Measurements from ENCODE around the gene YY1. TPM values are rescaled to one million over a fixed set of nuclear protein-coding genes. Genes with fewer than 3 reads are reported as not detected.

Gene YY1
- total and polyA plus RNA-seq, 7 donors, result 23.8 to 58.4 (median 44.6) TPM

GRCh38 chr14:100320157-100320856 is 81.4 kb downstream of the YY1 start:
- TF ChIP-seq, protein P1, sequence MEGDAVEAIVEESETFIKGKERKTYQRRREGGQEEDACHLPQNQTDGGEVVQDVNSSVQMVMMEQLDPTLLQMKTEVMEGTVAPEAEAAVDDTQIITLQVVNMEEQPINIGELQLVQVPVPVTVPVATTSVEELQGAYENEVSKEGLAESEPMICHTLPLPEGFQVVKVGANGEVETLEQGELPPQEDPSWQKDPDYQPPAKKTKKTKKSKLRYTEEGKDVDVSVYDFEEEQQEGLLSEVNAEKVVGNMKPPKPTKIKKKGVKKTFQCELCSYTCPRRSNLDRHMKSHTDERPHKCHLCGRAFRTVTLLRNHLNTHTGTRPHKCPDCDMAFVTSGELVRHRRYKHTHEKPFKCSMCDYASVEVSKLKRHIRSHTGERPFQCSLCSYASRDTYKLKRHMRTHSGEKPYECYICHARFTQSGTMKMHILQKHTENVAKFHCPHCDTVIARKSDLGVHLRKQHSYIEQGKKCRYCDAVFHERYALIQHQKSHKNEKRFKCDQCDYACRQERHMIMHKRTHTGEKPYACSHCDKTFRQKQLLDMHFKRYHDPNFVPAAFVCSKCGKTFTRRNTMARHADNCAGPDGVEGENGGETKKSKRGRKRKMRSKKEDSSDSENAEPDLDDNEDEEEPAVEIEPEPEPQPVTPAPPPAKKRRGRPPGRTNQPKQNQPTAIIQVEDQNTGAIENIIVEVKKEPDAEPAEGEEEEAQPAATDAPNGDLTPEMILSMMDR (IDR thresholded peaks at IDR 0.05), result no peak
- DNase-seq (no peak), ATAC-seq (no peak)
- H3K4me1 ChIP-seq, result no peaks in the 10 kb centered on the region
- intact Hi-C loops (cut with DNase I), result no loop called here
- H3K27ac ChIP-seq, result no peak overlapping the region
- H3K36me3 ChIP-seq (ENCODE audit: insufficient read depth in 1 of 2, low read depth in 1 of 2), result no peaks in the 10 kb centered on the region
- H3K27me3 ChIP-seq (ENCODE audit: insufficient read depth in 3 of 3, low read length in 2 of 3), result no peaks in the 10 kb centered on the region
- H3K9me3 ChIP-seq, result no peaks in the 10 kb centered on the region
- no peak overlapping the region for H3K4me3 ChIP-seq
- WGBS, 3 donors, result 90 to 92% (median 90%) methylated on average over 12 of the region's 12 CpGs

DNA sequence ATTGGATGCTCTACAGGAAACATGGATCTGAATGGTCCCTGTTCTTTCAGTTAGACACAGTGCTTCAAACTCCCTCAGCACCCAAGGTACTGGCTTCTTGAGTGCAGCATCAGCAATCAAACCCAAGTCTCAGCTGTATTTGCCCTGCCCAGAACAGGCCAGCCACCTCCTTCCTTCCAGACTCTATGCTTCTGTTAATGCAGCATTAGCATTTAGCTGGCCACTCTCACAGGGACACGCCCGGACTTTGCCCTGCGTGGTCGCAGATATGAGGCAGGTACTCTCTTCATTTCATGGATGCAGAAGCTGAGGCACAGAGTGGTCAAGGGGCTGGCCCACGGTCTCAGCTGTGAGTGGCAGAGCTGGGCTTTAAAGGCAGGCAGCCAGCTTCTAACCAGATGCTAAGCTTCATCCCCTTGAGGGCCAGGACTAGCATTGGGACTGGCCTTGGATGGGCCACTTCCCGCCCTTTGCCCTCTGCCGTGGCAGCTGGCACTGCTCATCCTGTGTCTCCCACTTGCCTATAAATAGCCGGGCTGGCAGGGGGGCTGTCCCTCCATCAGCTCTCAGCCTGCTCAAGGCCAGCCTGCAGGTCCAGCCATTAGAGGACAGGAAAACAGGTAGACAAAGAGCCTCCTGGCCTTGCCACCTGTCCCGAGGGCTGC is 82.7 kb downstream of the YY1 start:
- intact Hi-C loops (cut with DNase I), result no loop called here
- Histone ChIP-seq H3K27me3 (ENCODE audit: insufficient read depth in 3 of 3, low read length in 2 of 3) (no peaks in the 10 kb centered on the region), H3K36me3 (ENCODE audit: insufficient read depth in 1 of 2, low read depth in 1 of 2) (no peaks in the 10 kb centered on the region), H3K27ac (no peak overlapping the region), H3K9me3 (no peaks in the 10 kb centered on the region), H3K4me1 (no peaks in the 10 kb centered on the region), H3K4me3 (no peak overlapping the region)
- TF ChIP-seq, protein P1 (IDR thresholded peaks at IDR 0.05), result no peak
- ATAC-seq, result peak in 1 of 4 donors; percentile 34
- 58 to 64% (median 60%) methylated on average over 9 of the region's 9 CpGs for WGBS, 3 donors
- DNase-seq, result no peak

- TF ChIP-seq, protein P1 (IDR thresholded peaks at IDR 0.05), result no peak
- no peak overlapping the region for H3K27ac ChIP-seq
- no peak overlapping the region for H3K4me3 ChIP-seq
- DNase-seq (no peak), ATAC-seq (no peak)
- no peaks in the 10 kb centered on the region for H3K9me3 ChIP-seq
- no peaks in the 10 kb centered on the region for H3K4me1 ChIP-seq
- intact Hi-C loops (cut with DNase I), result no loop called here
- H3K27me3 ChIP-seq (ENCODE audit: insufficient read depth in 3 of 3, low read length in 2 of 3), result no peaks in the 10 kb centered on the region
- H3K36me3 ChIP-seq (ENCODE audit: insufficient read depth in 1 of 2, low read depth in 1 of 2), result no peaks in the 10 kb centered on the region
- WGBS, 3 donors, result 84 to 87% (median 87%) methylated on average over 15 of the region's 15 CpGs
These were observed 83.4 kb downstream of the YY1 start for GRCh38 chr14:100322138-100322957.

DNA sequence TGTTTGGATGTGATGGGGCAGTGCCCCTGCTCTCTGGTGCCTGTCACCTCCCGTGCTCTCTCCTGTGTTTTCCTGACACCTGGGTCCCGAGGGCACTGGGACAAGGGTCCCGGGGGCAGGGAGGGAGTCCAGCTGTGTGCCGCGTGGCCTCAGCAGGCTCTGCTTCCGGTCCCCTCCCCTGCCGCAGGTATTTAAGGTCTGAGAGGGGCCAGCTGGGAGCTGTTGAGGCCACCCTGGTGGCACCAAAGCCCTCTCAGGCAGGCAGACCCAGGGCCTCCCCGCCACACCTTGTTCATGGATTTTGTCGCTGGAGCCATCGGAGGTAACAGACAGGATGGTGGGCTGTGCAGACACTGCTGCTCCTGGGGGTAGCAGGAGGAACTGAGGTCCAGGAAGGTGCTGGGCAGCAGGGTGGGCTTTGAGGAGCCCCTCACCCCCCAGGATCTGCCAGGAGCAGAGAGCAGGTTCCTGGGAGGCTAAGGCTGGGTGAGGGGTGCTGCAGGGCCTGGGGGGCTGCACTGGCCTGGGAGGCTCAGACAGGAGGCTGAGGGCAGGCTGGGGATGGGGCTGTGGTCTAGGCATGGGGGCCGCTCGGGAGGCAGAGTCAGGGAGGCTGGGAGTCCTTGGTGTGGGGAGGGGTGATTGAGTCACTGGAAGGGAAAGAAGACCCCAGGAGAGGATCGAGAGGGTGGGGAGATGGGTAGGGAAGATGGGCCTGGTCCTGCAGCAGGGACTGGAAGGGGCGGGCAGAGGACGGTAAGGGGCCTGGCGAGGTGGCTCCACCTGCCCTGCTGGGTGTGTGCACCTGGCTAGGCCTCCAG is 84.4 kb downstream of the YY1 start, which contains the start of gene SLC25A47:
TSS of gene SLC25A47 (plus strand) at position 219 of the 821 bp plus-strand sequence. CDS start at position 295, 76 bp downstream.
- no peaks in the 10 kb centered on the region for H3K36me3 ChIP-seq (ENCODE audit: insufficient read depth in 1 of 2, low read depth in 1 of 2)
- H3K4me3 ChIP-seq, result no peak within 1 kb of the TSS
- DNase-seq, result no peak
- no peaks in the 10 kb centered on the region for H3K9me3 ChIP-seq
- H3K27ac ChIP-seq, result no peak within 1 kb of the TSS
- no peak for ATAC-seq
- H3K4me1 ChIP-seq, result no peaks in the 10 kb centered on the region
- intact Hi-C loops (cut with DNase I), result no loop called here
- TF ChIP-seq, protein P1 (IDR thresholded peaks at IDR 0.05), result no peak
- no peaks in the 10 kb centered on the region for H3K27me3 ChIP-seq (ENCODE audit: insufficient read depth in 3 of 3, low read length in 2 of 3)
- WGBS, 3 donors, result 86 to 95% (median 88%) methylated on average over 11 to 16 of the region's 16 CpGs

Data from psoas muscle (tissue), 8 donors.